Hepatic stellate cell (primary cell): ENCODE measurements around the gene CLSTN2.
A peak's percentile ranks its signal among the peaks of the same experiment; 100 is the strongest.

ENCODE experiments used
- DNase-seq: peaks from one replicate; pipeline ENCODE4 v3.0.0; 2011; ENCODE audit warnings: low spot score

The CLSTN2 gene

GRCh38 chr3:139944256-139944910, 9.4 kb downstream of the CLSTN2 start:
- DNase-seq, result no peak

DNA sequence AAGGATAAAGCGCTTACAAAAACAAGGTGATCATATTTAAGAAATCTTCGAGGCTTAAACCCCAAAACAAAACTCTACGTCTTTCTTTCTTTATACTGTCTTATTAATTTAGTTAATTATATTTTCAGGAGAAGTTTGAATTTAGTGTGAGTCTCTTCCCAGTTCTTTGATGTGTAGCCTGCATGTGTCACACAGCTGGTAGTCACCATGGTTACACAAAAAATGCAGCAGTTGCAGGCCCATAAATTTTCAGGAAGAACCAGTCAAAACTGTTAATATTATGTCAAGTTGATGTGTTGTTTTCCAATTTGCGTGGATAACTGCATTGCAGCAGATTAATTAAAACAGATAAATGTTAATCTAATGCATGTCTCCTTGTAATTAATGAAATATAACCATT, 10.4 kb downstream of the CLSTN2 start:
- no peak for DNase-seq

GRCh38 chr3:139945942-139946341, 11.0 kb downstream of the CLSTN2 start:
- DNase-seq, result no peak

DNA sequence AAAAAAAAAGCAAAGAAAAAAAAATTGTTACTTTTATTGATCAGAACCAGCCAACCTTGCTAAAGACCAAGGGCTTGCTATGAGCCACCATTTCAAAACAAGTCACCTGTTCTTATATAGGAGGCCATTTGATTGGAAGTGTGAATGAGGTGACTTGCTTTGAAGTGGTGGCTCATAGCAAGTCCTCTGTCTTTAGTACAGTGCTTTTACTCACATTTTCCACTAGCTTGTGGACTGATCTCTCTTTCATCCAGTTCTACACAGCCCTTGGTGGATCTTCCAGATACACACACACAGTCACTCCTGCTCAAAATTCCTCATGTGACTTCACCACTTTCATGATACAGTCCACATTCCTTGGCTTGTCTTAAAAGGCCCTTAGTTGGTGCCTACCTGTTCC, 13.5 kb downstream of the CLSTN2 start:
- DNase-seq, result no peak

GRCh38 chr3:139948898-139949297, 13.9 kb downstream of the CLSTN2 start:
- DNase-seq, result no peak

DNA sequence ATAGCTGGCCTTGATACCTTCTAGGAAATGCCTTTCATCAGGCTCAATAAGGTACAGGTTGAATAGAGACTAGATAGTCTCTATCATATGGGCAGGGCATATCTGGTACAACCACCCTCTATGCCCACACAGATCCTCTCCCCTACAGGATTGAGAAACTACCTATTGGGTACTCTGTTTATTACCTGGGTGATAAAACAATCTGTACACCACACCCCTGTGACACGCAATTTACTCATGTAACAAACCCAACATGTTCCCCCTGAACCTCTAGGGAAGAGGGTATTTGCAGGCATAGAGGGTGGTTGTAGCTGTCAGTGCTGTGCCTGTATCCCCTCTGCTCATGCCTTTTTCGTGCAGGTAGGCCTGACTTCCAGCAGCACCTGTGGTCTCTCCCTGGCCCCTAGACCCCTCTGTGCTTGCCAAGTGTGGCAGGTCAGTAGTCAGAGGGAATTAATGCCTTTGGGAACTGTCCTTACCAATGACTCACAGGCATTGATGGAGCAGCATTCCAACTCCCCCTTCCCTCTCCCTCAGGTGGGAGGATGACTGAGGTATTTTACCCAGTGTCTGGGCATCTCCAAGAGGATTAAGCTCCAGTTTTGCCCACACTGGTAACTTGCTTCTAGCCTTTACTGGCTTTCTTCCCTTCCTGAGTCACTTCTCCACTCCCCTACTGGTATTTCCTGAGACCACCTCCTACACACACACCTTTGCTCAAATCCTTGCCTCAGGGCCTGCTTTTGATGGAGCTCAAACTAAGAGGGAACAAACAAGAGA, 18.3 kb downstream of the CLSTN2 start:
- DNase-seq, result no peak

GRCh38 chr3:139954146-139954860, 19.3 kb downstream of the CLSTN2 start:
- no peak for DNase-seq

- DNase-seq, result no peak
Observed at GRCh38 chr3:139957844-139958243, 22.9 kb downstream of the CLSTN2 start.

DNA sequence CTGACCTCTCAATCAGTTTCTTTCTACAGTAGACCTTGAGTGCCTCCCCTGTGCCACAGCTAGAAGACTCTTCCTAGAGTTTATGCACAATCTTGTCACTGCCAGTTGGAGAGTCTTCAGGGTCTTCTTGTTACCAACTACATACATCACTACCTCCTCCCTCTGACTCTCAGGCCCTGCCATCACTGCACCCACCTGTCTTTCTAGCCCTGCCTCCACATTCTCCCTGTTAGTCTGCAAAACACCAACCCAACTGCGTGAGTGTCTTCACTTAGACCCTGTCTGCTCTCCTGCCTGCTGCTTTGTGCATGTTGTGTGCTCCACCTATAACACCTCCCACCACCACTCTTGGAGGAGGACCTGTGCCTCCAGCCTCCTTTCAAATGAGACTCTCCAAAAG, 34.4 kb downstream of the CLSTN2 start:
- no peak for DNase-seq

DNA sequence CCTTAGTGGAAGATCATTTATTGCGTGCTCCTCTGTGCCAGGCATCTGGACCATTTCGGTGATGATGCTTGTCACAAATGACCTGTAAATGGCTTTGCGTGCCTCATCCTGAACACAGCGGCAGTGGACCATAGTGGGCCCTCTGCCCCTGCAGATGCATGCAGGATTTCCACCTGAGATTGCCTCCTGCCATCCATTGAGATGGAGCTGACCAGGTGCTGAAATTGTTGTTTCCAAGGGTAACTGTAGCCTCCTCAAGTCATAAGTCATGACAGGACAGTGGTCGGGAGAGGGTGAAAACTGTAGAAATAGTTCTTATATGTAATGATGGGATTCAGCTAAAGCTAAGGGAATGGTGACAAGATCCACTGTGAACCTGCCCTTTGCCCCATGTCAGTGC, 35.5 kb downstream of the CLSTN2 start:
- DNase-seq, result no peak

DNA sequence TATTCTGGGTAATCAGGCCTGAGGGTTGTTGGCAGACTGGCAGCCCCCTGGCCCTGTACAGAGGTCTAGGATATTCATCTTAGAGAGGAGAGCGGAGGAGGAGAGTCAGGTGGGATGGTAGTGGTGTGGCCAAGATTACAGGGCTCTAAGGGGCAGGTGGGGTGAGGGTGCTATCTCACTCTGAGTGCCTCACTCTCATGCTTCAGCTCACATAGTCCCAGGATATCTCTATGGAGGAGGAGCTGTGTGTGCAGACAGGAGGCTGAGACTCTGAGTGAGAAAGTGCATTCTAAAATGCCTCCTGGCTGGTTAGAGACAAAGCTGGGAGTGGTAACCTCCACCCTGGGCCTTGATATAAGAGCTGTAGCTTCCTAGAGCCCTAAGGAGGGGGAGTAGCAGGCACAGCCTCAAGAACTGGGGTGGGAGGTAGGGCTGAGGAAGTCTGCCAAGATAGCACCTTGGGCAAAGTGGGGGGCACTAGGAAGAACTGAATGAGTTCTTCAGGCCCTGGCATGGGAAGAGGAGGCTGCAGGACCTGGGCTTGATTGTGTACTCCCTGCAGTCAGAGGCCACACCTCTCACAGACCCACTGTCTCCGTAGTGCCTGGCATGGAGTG, 39.9 kb downstream of the CLSTN2 start:
- no peak for DNase-seq

DNA sequence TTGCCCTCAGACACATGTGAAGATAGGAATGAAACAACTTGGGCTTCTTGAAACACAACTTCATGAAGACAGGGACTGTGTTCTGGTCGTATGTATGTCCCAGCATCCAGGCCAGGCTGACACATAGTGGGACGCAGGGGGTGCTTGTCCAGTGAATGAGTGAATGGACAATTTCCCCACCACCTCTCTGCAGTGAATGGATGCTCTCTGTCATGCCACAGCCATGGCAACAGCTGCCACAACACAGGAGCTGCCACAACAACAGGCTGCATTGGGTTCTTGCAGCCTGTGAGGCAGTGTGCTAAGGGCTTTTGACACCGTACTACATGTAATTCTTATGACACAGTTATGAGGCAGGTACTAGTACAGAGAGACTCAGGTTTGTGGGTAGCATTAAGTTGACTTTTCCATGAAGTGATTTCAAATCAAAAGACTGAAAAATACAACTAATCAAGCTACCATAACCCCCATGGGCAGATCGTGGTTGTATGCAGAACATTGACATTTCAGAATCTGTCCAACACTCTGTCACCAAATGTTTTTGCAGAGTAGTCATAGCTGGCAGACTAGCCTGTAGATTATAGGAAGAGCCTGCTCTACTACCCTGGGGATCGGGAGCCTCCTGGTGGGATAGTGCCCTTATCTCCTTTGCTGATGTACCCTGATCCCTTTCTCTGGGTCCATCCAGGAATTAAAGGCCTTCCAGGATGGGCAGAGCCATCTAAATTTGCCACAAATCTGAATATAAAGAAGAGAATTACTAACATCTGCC, 40.8 kb downstream of the CLSTN2 start:
- no peak for DNase-seq

- DNase-seq, result no peak
Observed at GRCh38 chr3:139978966-139979365, 44.0 kb downstream of the CLSTN2 start.

DNA sequence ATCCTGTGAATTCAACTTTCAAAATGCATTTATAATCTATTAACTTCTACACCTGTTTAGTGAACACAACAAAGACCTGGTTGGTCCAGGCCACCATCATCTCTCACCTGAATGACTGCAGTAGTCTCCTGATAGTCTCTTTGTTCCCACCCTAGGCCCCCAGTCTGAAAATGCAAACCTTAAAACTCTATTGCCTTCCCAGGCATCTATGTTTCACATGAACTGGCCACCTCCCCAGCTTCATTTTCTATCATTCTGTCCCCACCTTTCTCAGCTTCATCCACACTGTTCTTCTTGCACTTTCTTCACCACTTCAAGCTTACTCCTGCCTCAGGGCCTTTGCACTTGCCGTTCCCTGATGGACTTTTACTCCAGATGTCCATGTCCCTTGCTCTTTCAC, 45.0 kb downstream of the CLSTN2 start:
- DNase-seq, result no peak

- DNase-seq, result peak; percentile 6
Observed at GRCh38 chr3:139982404-139982803, 47.4 kb downstream of the CLSTN2 start.

DNA sequence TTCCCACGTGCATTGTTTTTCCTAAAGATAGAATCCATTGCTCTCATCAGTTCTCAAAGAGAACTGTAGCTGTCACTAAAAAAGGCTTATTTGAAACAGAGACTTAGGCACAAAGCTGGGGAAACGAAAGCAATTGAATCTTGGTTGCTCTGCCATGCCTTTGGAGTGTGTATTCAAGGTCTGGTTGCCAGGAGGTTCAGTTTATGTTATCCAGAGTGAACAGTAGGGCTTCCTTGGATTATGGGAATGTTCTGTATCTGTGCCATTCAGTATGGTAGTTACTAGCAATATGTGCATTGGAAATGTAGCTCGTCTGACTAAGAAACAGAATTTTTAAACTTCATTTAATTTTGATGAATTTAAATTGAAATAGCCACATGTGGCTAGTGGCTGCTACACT, 50.6 kb downstream of the CLSTN2 start:
- no peak for DNase-seq

DNA sequence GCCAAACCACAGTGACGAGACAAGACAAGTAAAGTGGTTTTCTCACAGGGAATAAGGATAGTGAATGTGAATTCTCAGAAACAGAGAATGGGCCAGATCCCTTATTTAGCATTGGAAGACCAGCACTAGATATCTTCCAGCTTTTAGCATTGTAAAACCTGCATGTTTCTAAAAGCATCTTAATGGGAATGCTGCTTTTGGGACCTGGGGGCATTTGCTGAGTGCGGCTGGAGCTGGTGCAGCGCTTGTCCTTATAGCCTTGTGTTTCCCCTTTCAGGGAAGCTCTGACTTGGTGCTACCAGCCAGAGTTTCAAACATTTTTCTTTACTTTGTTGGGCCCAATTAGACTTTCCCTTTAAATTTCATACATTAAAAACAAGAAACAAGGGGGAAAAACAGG, 52.9 kb downstream of the CLSTN2 start:
- DNase-seq, result no peak

GRCh38 chr3:139988472-139989156, 53.6 kb downstream of the CLSTN2 start:
- no peak for DNase-seq

DNA sequence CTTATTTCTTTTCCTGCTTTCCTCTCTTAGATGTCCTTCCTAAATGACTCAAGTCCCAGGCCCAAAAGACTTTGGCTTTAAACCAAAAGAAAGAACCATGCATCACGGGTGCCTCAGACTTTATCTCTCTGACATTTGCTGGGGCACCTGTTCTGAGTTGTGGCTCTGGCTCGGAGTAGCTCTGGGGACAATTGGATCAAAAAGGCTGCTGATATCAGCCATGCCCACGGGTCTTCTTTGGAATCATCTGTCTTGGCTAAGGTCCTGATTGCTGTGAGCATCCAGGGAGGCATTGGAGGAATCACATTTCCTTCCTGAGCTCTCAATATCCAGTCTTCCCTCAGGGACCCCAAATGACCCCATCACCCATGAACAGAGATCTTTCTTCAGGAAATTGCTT, 59.9 kb downstream of the CLSTN2 start:
- DNase-seq, result no peak

GRCh38 chr3:140004271-140004670, 69.3 kb downstream of the CLSTN2 start:
- no peak for DNase-seq

DNA sequence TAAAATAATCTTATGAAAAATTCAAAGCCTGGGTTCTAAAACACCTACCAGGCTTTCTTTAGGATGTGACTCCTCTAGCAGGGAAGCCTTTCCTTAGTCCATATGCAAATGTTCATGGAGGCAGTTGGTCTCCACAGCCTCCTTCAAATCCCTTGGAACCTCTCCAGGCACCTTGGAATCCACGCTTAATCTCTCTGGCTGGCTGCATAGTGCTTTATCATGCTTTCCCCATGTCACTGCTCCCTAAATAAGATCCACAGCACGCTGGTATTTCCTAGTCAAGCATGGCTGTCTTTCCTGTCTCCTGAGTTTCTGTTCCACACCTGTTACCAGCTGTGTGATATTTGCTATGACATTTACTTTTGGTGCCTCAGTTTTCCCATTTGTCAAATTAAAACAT, 71.3 kb downstream of the CLSTN2 start:
- DNase-seq, result no peak
